GM23338 (cell line): Measurements from ENCODE around the gene CEP131. TPM values are rescaled to one million over a fixed set of nuclear protein-coding genes. Genes with fewer than 3 reads are reported as not detected.

Experiments
- ATAC-seq: fragments of 200-7000 bp; cut with Tn5 transposase; 3 replicates; pipeline ENCODE4 v1.9.1; 2020
- DNase-seq: peaks from one replicate; pipeline ENCODE4 v3.0.0-alpha.2; 2015; ENCODE audit warnings: low spot score
- H2AFZ ChIP-seq: fragments of 200-600 bp; sonication (generic); 2 replicates; pipeline ENCODE4 v1.8.0; 2016; ENCODE audit warnings: antibody characterized with exemption, mild to moderate bottlenecking, moderate library complexity
- H3F3A ChIP-seq: fragments of 200-600 bp; sonication (generic); replicated peaks from 2 replicates; pipeline ENCODE4 v1.8.0; 2017; ENCODE audit warnings: antibody characterized with exemption, mixed run types, low read depth
- H3K27ac ChIP-seq: fragments of 200-600 bp; sonication (generic); 2 replicates; pipeline ENCODE4 v1.6.1; 2016; ENCODE audit warnings: low read depth
- H3K27me3 ChIP-seq: fragments of 200-600 bp; sonication (generic); 2 replicates; pipeline ENCODE4 v1.8.0; 2016; ENCODE audit warnings: mild to moderate bottlenecking, mixed run types, moderate library complexity; ENCODE audit not compliant: insufficient read depth
- H3K36me3 ChIP-seq: fragments of 200-600 bp; sonication (generic); 2 replicates; pipeline ENCODE4 v1.8.0; 2016; ENCODE audit warnings: mild to moderate bottlenecking; ENCODE audit not compliant: insufficient read depth
- H3K4me1 ChIP-seq: fragments of 200-600 bp; sonication (generic); 2 replicates; pipeline ENCODE4 v1.8.0; 2016; ENCODE audit warnings: mild to moderate bottlenecking, moderate library complexity; ENCODE audit not compliant: insufficient read depth
- H3K4me2 ChIP-seq: fragments of 200-600 bp; sonication (generic); 2 replicates; pipeline ENCODE4 v1.7.1; 2017; ENCODE audit warnings: mixed run types
- H3K4me3 ChIP-seq: fragments of 200-600 bp; sonication (generic); 2 replicates; pipeline ENCODE4 v1.6.1; 2016; ENCODE audit warnings: mixed run types
- H3K79me2 ChIP-seq: fragments of 200-600 bp; sonication (generic); replicated peaks from 2 replicates; pipeline ENCODE4 v1.8.0; 2017; ENCODE audit warnings: mild to moderate bottlenecking; ENCODE audit not compliant: insufficient read depth
- H3K9me2 ChIP-seq: fragments of 200-600 bp; sonication (generic); 2 replicates; pipeline ENCODE4 v1.8.0; 2017; ENCODE audit not compliant: insufficient read depth
- H4K20me1 ChIP-seq: fragments of 200-600 bp; sonication (generic); replicated peaks from 2 replicates; pipeline ENCODE4 v1.8.0; 2017; ENCODE audit warnings: mild to moderate bottlenecking; ENCODE audit not compliant: insufficient read depth
- H3K27ac Mint-ChIP-seq: 2 replicates; pipeline ENCODE4 v1.8.0; 2020; ENCODE audit warnings: inconsistent platforms, mild to moderate bottlenecking, moderate library complexity, mixed read lengths
- H3K27me3 Mint-ChIP-seq: 3 replicates; pipeline ENCODE4 v1.8.0; 2022; ENCODE audit warnings: low read depth, mild to moderate bottlenecking, moderate library complexity, mixed read lengths, inconsistent platforms; ENCODE audit not compliant: insufficient read depth, poor library complexity
- H3K36me3 Mint-ChIP-seq: 3 replicates; pipeline ENCODE4 v1.8.0; 2021; ENCODE audit warnings: low read depth, mild to moderate bottlenecking, inconsistent platforms, moderate library complexity, mixed read lengths
- H3K4me1 Mint-ChIP-seq: 3 replicates; pipeline ENCODE4 v1.8.0; 2020; ENCODE audit warnings: mild to moderate bottlenecking, inconsistent platforms, mixed read lengths
- H3K4me3 Mint-ChIP-seq: 3 replicates; pipeline ENCODE4 v1.8.0; 2021; ENCODE audit warnings: moderate library complexity, mild to moderate bottlenecking, inconsistent platforms, mixed read lengths
- H3K9me3 Mint-ChIP-seq: 3 replicates; pipeline ENCODE4 v1.8.0; 2020; ENCODE audit warnings: moderate library complexity, mild to moderate bottlenecking, inconsistent platforms, mixed read lengths
- CTCF ChIP-seq, 2 experiments: fragments of 200-600 bp in 1 of 2; sonication (generic) in 1 of 2; conservative IDR thresholded peaks; 2 replicates each; pipeline versions ENCODE4 v1.5.1 to v1.6.1; 2016 to 2017; ENCODE audit warnings: antibody characterized with exemption in 2 of 2, low read depth in 2 of 2, mild to moderate bottlenecking in 2 of 2, moderate library complexity in 1 of 2
- EZH2 ChIP-seq: fragments of 200-600 bp; sonication (generic); IDR thresholded peaks from one replicate; pipeline ENCODE4 v1.8.0; 2017; ENCODE audit warnings: antibody characterized with exemption, mild to moderate bottlenecking, low read depth; ENCODE audit not compliant: unreplicated experiment
- EZH2phosphoT487 ChIP-seq: fragments of 200-600 bp; sonication (generic); IDR thresholded peaks from one replicate; pipeline ENCODE4 v1.8.1; 2018; ENCODE audit warnings: antibody characterized with exemption; ENCODE audit not compliant: unreplicated experiment
- JUNB ChIP-seq: IDR thresholded peaks from one replicate; pipeline ENCODE4 v1.6.1; 2016; ENCODE audit warnings: antibody characterized with exemption; ENCODE audit not compliant: unreplicated experiment
- POLR2AphosphoS5 ChIP-seq: IDR thresholded peaks from 2 replicates; pipeline ENCODE4 v1.6.1; 2016; ENCODE audit warnings: antibody characterized with exemption, low read depth
- ZNF114 ChIP-seq: fragments of 250-450 bp; sonication (Bioruptor Pico); IDR thresholded peaks from 2 replicates; pipeline ENCODE4 v1.5.0; 2020; ENCODE audit warnings: mild to moderate bottlenecking, moderate library complexity
- ZNF331 ChIP-seq: fragments of 250-450 bp; sonication (Bioruptor Pico); IDR thresholded peaks from 2 replicates; pipeline ENCODE4 v1.5.0; 2020; ENCODE audit warnings: low read depth, mild to moderate bottlenecking, moderate library complexity
- polyA plus RNA-seq: library from polyadenylated mRNA; unstranded; fragments of >200 nt; fragmentation: Nextera tagmentation; extraction: Ambion mirVana; gene quantifications from 2 replicates; pipeline ENCODE4 v1.2.1, GENCODE V29; 2016
- total RNA-seq: library from RNA; depleted of rRNA; stranded (reverse); fragments of >200 nt; shearing (Covaris generic); gene quantifications from 2 replicates; pipeline ENCODE4 v1.2.3, GENCODE V29; 2014
- TF ChIP-seq, protein P1 (sequence below): IDR thresholded peaks from one replicate; pipeline ENCODE4 v1.6.1; 2018; ENCODE audit warnings: antibody characterized with exemption; ENCODE audit not compliant: unreplicated experiment
- TF ChIP-seq, protein P2 (sequence below): IDR thresholded peaks from 2 replicates; pipeline ENCODE4 v1.6.1; 2016; ENCODE audit warnings: antibody characterized with exemption

Gene CEP131
- total and polyA plus RNA-seq, 2 experiments from 2014 or later = 26.8 to 35.5 TPM

DNA sequence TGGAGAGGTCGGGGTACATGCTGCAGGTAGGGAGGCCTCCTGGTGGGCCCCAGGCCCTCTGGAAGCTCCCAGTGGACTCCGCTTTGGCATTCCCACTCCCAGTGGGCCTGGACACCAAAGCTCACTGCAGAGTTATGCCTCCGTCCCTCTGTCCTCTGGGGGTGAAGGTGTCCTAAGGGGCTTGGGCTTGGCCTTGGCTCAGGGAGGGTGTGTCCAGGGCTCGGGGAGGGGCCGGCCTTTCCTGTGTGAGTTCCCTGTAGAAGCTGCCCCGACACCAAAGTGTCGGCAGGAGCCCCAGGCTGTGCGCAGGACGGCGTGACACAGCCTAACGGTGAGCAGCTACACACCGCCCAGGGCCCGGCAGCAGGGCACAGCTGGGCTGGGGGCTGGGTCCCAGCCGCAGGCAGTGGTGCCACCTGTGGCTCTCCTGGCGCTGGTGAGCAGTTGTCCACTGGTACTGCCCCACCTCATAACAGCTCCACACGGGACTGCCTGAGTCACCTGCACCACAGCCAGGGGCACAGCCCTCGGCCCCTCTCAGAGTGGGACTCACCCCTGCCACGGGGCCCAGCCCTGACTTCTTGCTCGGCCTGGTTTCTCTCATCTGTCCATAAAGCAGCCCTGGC lies 10.0 kb upstream of the CEP131 start:
- no peak for TF ChIP-seq EZH2
- TF ChIP-seq ZNF114 (CRISPR knock-in tag) = no peak
- TF ChIP-seq, protein P1, sequence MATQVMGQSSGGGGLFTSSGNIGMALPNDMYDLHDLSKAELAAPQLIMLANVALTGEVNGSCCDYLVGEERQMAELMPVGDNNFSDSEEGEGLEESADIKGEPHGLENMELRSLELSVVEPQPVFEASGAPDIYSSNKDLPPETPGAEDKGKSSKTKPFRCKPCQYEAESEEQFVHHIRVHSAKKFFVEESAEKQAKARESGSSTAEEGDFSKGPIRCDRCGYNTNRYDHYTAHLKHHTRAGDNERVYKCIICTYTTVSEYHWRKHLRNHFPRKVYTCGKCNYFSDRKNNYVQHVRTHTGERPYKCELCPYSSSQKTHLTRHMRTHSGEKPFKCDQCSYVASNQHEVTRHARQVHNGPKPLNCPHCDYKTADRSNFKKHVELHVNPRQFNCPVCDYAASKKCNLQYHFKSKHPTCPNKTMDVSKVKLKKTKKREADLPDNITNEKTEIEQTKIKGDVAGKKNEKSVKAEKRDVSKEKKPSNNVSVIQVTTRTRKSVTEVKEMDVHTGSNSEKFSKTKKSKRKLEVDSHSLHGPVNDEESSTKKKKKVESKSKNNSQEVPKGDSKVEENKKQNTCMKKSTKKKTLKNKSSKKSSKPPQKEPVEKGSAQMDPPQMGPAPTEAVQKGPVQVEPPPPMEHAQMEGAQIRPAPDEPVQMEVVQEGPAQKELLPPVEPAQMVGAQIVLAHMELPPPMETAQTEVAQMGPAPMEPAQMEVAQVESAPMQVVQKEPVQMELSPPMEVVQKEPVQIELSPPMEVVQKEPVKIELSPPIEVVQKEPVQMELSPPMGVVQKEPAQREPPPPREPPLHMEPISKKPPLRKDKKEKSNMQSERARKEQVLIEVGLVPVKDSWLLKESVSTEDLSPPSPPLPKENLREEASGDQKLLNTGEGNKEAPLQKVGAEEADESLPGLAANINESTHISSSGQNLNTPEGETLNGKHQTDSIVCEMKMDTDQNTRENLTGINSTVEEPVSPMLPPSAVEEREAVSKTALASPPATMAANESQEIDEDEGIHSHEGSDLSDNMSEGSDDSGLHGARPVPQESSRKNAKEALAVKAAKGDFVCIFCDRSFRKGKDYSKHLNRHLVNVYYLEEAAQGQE = no peak
- TF ChIP-seq ZNF331 = no peak
- TF ChIP-seq EZH2phosphoT487 = no peak
- no peak for DNase-seq
- Mint-ChIP-seq H3K27ac (no peak overlapping the region), H3K27me3 (peaks cover 6% of the 10 kb centered on the region), H3K36me3 (peaks cover 15% of the 10 kb centered on the region), H3K9me3 (no peaks in the 10 kb centered on the region), H3K4me3 (no peak overlapping the region), H3K4me1 (peaks cover 1% of the 10 kb centered on the region)
- Histone ChIP-seq H3K27ac (no peak overlapping the region), H2AFZ (no peak overlapping the region), H3K9me2 (no peaks in the 10 kb centered on the region), H4K20me1 (no peaks in the 10 kb centered on the region), H3K4me2 (no peak overlapping the region), H3K36me3 (no peaks in the 10 kb centered on the region), H3K4me1 (no peaks in the 10 kb centered on the region), H3K79me2 (no peaks in the 10 kb centered on the region; the same call in none of the 2 replicates), H3F3A (no peaks in the 10 kb centered on the region), H3K27me3 (no peaks in the 10 kb centered on the region), H3K4me3 (no peak overlapping the region)
- no peak for ATAC-seq

DNA sequence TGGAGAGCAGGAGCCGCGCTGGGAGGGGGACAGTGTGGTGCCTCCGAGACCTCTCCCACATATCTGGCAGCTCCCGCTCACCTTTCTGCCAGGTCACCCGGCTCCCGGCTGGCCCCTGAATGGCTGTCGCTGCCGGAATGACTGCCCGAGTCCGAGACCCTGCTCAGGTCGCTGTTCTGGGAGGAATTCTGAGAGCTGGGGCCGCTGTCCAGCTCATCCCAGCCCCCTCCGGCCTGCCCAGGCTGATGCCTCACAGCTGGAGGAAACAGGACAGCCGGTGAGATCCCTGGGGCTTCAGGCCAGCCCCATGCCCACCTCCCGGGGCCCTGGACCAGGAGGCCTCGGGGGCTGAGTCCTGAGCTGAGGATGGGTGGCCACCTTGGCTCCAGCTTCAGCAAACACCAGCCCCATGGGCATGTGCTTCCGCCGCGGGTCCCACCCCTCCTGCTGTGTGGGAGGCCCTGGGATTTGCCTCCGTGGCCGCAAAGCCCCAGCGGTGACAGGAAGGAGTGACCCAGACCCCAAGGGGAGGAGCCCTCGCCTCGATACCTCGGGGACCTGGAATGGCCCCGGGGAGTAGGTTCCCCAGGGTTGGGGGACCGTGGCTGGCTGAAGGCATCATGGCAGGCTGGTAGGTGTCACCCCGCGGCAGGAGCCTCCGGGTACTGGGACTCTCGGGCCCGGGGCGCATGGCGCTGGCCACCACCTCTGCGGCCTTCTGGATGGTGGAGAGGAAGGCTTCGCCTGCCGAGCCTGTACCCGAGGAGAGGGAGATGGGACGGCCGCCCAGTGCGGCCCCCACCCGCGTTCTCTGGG lies 9.2 kb upstream of the CEP131 start:
- Mint-ChIP-seq H3K27me3 (peaks cover 6% of the 10 kb centered on the region), H3K4me3 (no peak overlapping the region), H3K9me3 (no peaks in the 10 kb centered on the region)

More for the DNA sequence above, 9.2 kb upstream of the CEP131 start:
- Histone ChIP-seq H3F3A (no peaks in the 10 kb centered on the region), H2AFZ (no peak overlapping the region), H3K4me2 (no peak overlapping the region), H3K9me2 (no peaks in the 10 kb centered on the region), H3K4me3 (no peak overlapping the region), H3K79me2 (no peaks in the 10 kb centered on the region), H4K20me1 (no peaks in the 10 kb centered on the region), H3K4me1 (no peaks in the 10 kb centered on the region), H3K27ac (no peak overlapping the region), H3K27me3 (no peaks in the 10 kb centered on the region), H3K36me3 (no peaks in the 10 kb centered on the region)
- peaks cover 15% of the 10 kb centered on the region for H3K36me3 Mint-ChIP-seq
- DNase-seq (no peak), ATAC-seq (no peak)
- TF ChIP-seq, protein P1 = no peak
- TF ChIP-seq ZNF331 = no peak
- TF ChIP-seq POLR2AphosphoS5 = no peak
- no peak for TF ChIP-seq CTCF (conservative IDR thresholded peaks at IDR 0.05; ENCODE audit: low read depth in 2 of 2)
- TF ChIP-seq, protein P2, sequence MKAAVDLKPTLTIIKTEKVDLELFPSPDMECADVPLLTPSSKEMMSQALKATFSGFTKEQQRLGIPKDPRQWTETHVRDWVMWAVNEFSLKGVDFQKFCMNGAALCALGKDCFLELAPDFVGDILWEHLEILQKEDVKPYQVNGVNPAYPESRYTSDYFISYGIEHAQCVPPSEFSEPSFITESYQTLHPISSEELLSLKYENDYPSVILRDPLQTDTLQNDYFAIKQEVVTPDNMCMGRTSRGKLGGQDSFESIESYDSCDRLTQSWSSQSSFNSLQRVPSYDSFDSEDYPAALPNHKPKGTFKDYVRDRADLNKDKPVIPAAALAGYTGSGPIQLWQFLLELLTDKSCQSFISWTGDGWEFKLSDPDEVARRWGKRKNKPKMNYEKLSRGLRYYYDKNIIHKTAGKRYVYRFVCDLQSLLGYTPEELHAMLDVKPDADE = no peak
- no peak for TF ChIP-seq JUNB
- no peaks in the 10 kb centered on the region; the same call in 2 of the 3 replicates for H3K4me1 Mint-ChIP-seq
- no peak overlapping the region for H3K27ac Mint-ChIP-seq
